Activated CD8-positive, alpha-beta memory T cell treated with anti-CD3 and anti-CD28 coated beads, Interleukin-2, amount 10 ng/mL, durations not matched to agents 7 days and 5 days (primary cell): ENCODE results near the gene KANK2. TPM values are rescaled to one million over a fixed set of nuclear protein-coding genes. Genes with fewer than 3 reads are reported as not detected.
"Not testable (repeated sequence)": the region's sequence is repeated elsewhere in the genome, so short reads cannot be mapped to it uniquely, and the experiment has no call there.

Experiments
- ATAC-seq: fragments of 150-1000 bp; cut with Tn5 transposase; one replicate; pipeline ENCODE4 v1.10.0; 2021; ENCODE audit warnings: moderate library complexity
- CTCF ChIA-PET: fragments of 350-600 bp; sonication (Branson Sonifier 250); formaldehyde crosslinking; loops from one replicate; lab custom pipeline; 2021; ENCODE audit warnings: antibody characterized with exemption; lab: Charles Lee
- DNase-seq: peaks from one replicate; pipeline ENCODE4 v3.0.0-alpha.2; 2020
- H3K27ac Mint-ChIP-seq: one replicate; pipeline ENCODE4 v1.8.0; 2021; ENCODE audit warnings: mild to moderate bottlenecking, mixed read lengths
- H3K27me3 Mint-ChIP-seq: one replicate; pipeline ENCODE4 v1.8.0; 2021; ENCODE audit warnings: mixed read lengths
- H3K36me3 Mint-ChIP-seq: one replicate; pipeline ENCODE4 v1.8.0; 2021; ENCODE audit warnings: mild to moderate bottlenecking, mixed read lengths
- H3K4me1 Mint-ChIP-seq: one replicate; pipeline ENCODE4 v1.8.0; 2021; ENCODE audit warnings: mixed read lengths
- H3K4me3 Mint-ChIP-seq: one replicate; pipeline ENCODE4 v1.8.0; 2021; ENCODE audit warnings: mild to moderate bottlenecking, moderate library complexity, mixed read lengths
- H3K9me3 Mint-ChIP-seq: one replicate; pipeline ENCODE4 v1.8.0; 2022; ENCODE audit warnings: low read depth, mixed read lengths
- total RNA-seq, 2 experiments: library from RNA; stranded (reverse); gene quantifications; one replicate each; pipeline ENCODE4 v1.2.3, GENCODE V29; 2021

Gene KANK2
- total RNA-seq, 2 experiments from 2014 or later = 1.8 to 2.3 TPM

- no peak overlapping the region for H3K27ac Mint-ChIP-seq
- CTCF ChIA-PET = interaction anchor here (0.7 to 1.7 kb wide), 5 partner anchors 25 to 399 kb away, joined by 3 to 9 read pairs (median 4); no protein-coding TSS in a partner anchor
Measured at GRCh38 chr19:11151181-11151580, 46.2 kb downstream of the KANK2 start.

GRCh38 chr19:11148001-11148400 is 49.3 kb downstream of the KANK2 start:
- CTCF ChIA-PET = interaction anchor here (0.6 to 1.1 kb wide), 2 partner anchors 60 to 185 kb away, joined by 3 read pairs; no protein-coding TSS in a partner anchor

More at GRCh38 chr19:11151181-11151580, 46.2 kb downstream of the KANK2 start:
- H3K9me3 Mint-ChIP-seq = no peaks in the 10 kb centered on the region
- ATAC-seq (no peak), DNase-seq (no peak)
- H3K4me3 Mint-ChIP-seq = no peak overlapping the region
- H3K4me1 Mint-ChIP-seq = peaks cover 30% of the 10 kb centered on the region
- no peaks in the 10 kb centered on the region for H3K27me3 Mint-ChIP-seq
- peaks cover 42% of the 10 kb centered on the region for H3K36me3 Mint-ChIP-seq

GRCh38 chr19:11145536-11145924 is 51.8 kb downstream of the KANK2 start:
- ATAC-seq (no peak), DNase-seq (no peak)
- CTCF ChIA-PET = no interaction called here
- Mint-ChIP-seq H3K27ac (no peak overlapping the region), H3K4me1 (peaks cover 4% of the 10 kb centered on the region), H3K27me3 (no peaks in the 10 kb centered on the region), H3K4me3 (no peak overlapping the region), H3K36me3 (peaks cover 32% of the 10 kb centered on the region), H3K9me3 (no peaks in the 10 kb centered on the region)

More at GRCh38 chr19:11148001-11148400, 49.3 kb downstream of the KANK2 start:
- Mint-ChIP-seq H3K4me1 (peaks cover 16% of the 10 kb centered on the region), H3K4me3 (no peak overlapping the region), H3K36me3 (peaks cover 46% of the 10 kb centered on the region), H3K9me3 (no peaks in the 10 kb centered on the region), H3K27me3 (no peaks in the 10 kb centered on the region), H3K27ac (no peak overlapping the region)
- ATAC-seq = no peak
- no peak for DNase-seq

GRCh38 chr19:11142528-11143171 is 54.7 kb downstream of the KANK2 start:
- H3K36me3 Mint-ChIP-seq = peaks cover 20% of the 10 kb centered on the region
- no peaks in the 10 kb centered on the region for H3K9me3 Mint-ChIP-seq
- no peak overlapping the region for H3K4me3 Mint-ChIP-seq
- CTCF ChIA-PET = interaction anchor here (2.3 kb wide), 1 partner anchor 17 kb away, joined by 8 read pairs; no protein-coding TSS in a partner anchor
- ATAC-seq (no peak), DNase-seq (no peak)
- H3K27me3 Mint-ChIP-seq = no peaks in the 10 kb centered on the region
- H3K27ac Mint-ChIP-seq = no peak overlapping the region
- H3K4me1 Mint-ChIP-seq = peaks cover 9% of the 10 kb centered on the region

GRCh38 chr19:11141937-11142527 is 55.3 kb downstream of the KANK2 start:
- peaks cover 12% of the 10 kb centered on the region for H3K4me1 Mint-ChIP-seq
- ATAC-seq (no peak), DNase-seq (no peak)
- H3K9me3 Mint-ChIP-seq = no peaks in the 10 kb centered on the region
- CTCF ChIA-PET = no interaction called here
- H3K27ac Mint-ChIP-seq = no peak overlapping the region
- H3K4me3 Mint-ChIP-seq = no peak overlapping the region
- peaks cover 16% of the 10 kb centered on the region for H3K36me3 Mint-ChIP-seq
- no peaks in the 10 kb centered on the region for H3K27me3 Mint-ChIP-seq

GRCh38 chr19:11140896-11141295 is 56.4 kb downstream of the KANK2 start:
- no peak overlapping the region for H3K4me3 Mint-ChIP-seq
- CTCF ChIA-PET = no interaction called here

GRCh38 chr19:11140023-11140538 is 57.3 kb downstream of the KANK2 start:
- H3K36me3 Mint-ChIP-seq, H3K4me3 Mint-ChIP-seq, H3K27ac Mint-ChIP-seq, DNase-seq, ATAC-seq, H3K27me3 Mint-ChIP-seq, CTCF ChIA-PET, H3K9me3 Mint-ChIP-seq: not testable (repeated sequence)
- H3K4me1 Mint-ChIP-seq = peaks cover 12% of the 10 kb centered on the region

More at GRCh38 chr19:11140896-11141295, 56.4 kb downstream of the KANK2 start:
- ATAC-seq (no peak), DNase-seq (no peak)
- no peak overlapping the region for H3K27ac Mint-ChIP-seq
- H3K27me3 Mint-ChIP-seq = no peaks in the 10 kb centered on the region
- no peaks in the 10 kb centered on the region for H3K9me3 Mint-ChIP-seq
- H3K4me1 Mint-ChIP-seq = peaks cover 12% of the 10 kb centered on the region
- peaks cover 10% of the 10 kb centered on the region for H3K36me3 Mint-ChIP-seq

DNA sequence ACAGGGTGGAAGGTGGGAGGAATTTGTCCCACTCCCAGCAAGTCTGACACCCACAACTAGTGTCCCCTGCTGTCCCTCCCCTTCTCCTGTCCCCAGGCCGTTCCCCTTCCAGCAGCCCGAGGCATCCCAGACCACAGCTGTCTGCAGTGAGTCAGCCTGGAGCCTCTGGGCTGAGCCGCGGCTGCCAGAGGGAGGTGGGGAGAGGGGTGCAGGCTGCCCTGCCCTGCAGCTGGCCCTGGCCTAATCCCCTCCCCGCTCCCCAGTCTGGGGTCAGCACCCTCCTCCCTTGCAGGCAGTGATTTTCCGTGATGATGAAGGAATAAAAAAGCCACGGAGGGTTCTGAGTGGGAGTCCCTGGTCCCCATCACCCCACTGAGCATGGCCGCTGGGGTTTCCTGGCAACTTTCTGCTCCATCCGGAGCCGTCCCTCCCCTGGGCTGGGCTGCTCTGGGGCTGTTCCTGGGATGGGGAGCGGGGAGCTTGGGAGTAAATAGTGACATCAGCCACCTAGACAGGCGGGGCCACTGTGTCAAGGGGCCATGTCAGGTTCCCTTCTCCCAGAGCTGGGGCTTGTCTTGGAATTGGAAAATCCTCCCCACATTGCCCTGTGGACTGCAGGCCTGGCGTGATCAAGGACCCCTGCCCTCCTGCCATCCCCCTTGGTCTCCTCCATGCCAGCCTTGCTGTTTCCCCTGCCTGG is 58.6 kb downstream of the KANK2 start:
- H3K4me1 Mint-ChIP-seq = peaks cover 12% of the 10 kb centered on the region
- no peaks in the 10 kb centered on the region for H3K27me3 Mint-ChIP-seq
- no peak overlapping the region for H3K4me3 Mint-ChIP-seq
- peaks cover 2% of the 10 kb centered on the region for H3K36me3 Mint-ChIP-seq
- no peak for ATAC-seq
- no peak overlapping the region for H3K27ac Mint-ChIP-seq
- no peak for DNase-seq
- H3K9me3 Mint-ChIP-seq = no peaks in the 10 kb centered on the region
- CTCF ChIA-PET = interaction anchor here (0.6 to 1.6 kb wide), 5 partner anchors 15 to 378 kb away, joined by 3 to 4 read pairs (median 4); no protein-coding TSS in a partner anchor

- peaks cover 9% of the 10 kb centered on the region for H3K36me3 Mint-ChIP-seq
- H3K27me3 Mint-ChIP-seq = no peaks in the 10 kb centered on the region
- DNase-seq (peak; percentile 60), ATAC-seq (peak; percentile 56)
- CTCF ChIA-PET = interaction anchor here (0.7 to 1.6 kb wide), 5 partner anchors 12 to 379 kb away, joined by 3 to 7 read pairs (median 4); no protein-coding TSS in a partner anchor
- no peak overlapping the region for H3K27ac Mint-ChIP-seq
- peaks cover 8% of the 10 kb centered on the region for H3K4me1 Mint-ChIP-seq
- H3K4me3 Mint-ChIP-seq = peak overlapping the region; percentile 59
- no peaks in the 10 kb centered on the region for H3K9me3 Mint-ChIP-seq
Measured at GRCh38 chr19:11137542-11138384, 59.6 kb downstream of the KANK2 start.

DNA sequence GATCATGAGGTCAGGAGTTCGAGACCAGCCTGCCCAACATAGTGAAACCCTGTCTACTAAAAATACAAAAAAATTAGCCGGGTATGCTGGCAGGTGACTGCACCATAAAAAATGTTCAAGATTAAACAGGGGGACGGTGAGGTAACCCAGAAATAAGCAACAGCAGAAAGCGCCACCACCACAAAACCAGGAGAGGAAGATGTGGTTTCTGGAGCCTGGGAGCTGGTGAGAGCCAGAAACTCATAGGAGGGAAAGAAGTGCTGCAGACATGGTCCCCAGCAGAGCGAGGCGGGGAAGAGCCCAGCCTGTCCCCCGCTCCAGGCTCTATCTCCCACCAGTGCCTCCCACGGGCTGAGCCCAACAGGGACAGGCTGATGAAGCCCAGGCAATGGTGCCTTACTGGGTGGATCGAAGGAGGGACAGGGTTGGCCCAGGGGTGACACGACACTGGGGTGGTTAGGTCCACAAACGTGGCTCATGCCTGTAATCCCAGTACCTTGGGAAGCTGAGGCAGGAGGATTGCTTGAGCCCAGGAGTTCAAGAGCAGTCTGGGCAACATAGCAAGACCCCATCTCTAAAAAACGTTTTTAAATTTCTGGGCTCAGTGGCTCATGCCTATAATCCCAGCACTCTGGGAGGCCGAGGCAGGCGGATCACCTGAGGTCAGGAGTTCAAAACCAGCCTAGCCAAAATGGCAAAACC is 60.8 kb downstream of the KANK2 start:
- Mint-ChIP-seq H3K27ac (no peak overlapping the region), H3K36me3 (peaks cover 18% of the 10 kb centered on the region), H3K4me3 (no peak overlapping the region), H3K4me1 (peaks cover 8% of the 10 kb centered on the region), H3K9me3 (no peaks in the 10 kb centered on the region), H3K27me3 (no peaks in the 10 kb centered on the region)
- CTCF ChIA-PET = interaction anchor here (1.3 to 2.3 kb wide), 1 partner anchor 11 kb away, joined by 7 to 10 read pairs; no protein-coding TSS in a partner anchor
- DNase-seq = no peak
- ATAC-seq = no peak

GRCh38 chr19:11131471-11131870 is 65.9 kb downstream of the KANK2 start:
- no peaks in the 10 kb centered on the region for H3K27me3 Mint-ChIP-seq
- no peak overlapping the region for H3K27ac Mint-ChIP-seq
- no peak overlapping the region for H3K4me3 Mint-ChIP-seq
- ATAC-seq = no peak
- H3K36me3 Mint-ChIP-seq = peaks cover 52% of the 10 kb centered on the region
- CTCF ChIA-PET = interaction anchor here (4.7 kb wide), 1 partner anchor 96 kb away, joined by 22 read pairs; no protein-coding TSS in a partner anchor
- H3K4me1 Mint-ChIP-seq = no peaks in the 10 kb centered on the region
- DNase-seq = no peak
- H3K9me3 Mint-ChIP-seq = no peaks in the 10 kb centered on the region
